ENCODE data around the gene LEMD3. TPM values are rescaled to one million over a fixed set of nuclear protein-coding genes. Genes with fewer than 3 reads are reported as not detected.
A peak's percentile ranks its signal among the peaks of the same experiment; 100 is the strongest.

The LEMD3 gene
- total RNA-seq, 1 experiment from 2014 or later = 64.2 TPM

DNA sequence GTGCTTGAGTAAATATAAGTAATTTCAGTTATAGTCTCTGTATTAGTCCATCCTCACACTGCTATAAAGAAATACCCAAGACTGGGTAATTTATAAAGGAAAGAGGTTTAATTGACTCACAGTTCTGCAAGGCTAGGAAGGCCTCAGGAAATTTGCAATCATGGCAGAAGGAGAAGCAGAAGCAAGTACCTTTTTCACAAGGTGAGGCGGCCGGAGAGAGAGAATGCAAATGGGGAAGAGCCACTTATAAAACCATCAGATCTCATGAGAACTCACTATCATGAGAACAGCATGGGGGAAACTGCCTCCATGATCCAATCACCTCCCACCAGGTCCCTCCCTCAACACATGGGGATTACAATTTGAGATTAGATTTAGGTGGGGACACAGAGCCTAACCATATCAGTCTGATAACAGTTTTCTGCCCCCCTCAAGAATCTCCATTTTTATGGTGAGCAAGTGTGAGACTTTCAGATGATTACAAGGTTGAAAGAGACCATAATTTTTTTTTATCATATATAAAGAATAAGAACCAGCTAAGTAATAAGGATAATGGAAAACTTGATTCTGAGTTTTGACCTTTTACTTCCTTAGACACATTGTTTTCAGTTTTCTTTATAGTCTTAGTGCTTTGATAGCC lies 35.6 kb downstream of the LEMD3 start:
- DNase-seq (ENCODE audit: low spot score) = no peak

GRCh38 chr12:65205886-65206285 lies 36.5 kb downstream of the LEMD3 start:
- DNase-seq (ENCODE audit: low spot score) = no peak

GRCh38 chr12:65208125-65208524 lies 38.7 kb downstream of the LEMD3 start:
- DNase-seq (ENCODE audit: low spot score) = no peak

DNA sequence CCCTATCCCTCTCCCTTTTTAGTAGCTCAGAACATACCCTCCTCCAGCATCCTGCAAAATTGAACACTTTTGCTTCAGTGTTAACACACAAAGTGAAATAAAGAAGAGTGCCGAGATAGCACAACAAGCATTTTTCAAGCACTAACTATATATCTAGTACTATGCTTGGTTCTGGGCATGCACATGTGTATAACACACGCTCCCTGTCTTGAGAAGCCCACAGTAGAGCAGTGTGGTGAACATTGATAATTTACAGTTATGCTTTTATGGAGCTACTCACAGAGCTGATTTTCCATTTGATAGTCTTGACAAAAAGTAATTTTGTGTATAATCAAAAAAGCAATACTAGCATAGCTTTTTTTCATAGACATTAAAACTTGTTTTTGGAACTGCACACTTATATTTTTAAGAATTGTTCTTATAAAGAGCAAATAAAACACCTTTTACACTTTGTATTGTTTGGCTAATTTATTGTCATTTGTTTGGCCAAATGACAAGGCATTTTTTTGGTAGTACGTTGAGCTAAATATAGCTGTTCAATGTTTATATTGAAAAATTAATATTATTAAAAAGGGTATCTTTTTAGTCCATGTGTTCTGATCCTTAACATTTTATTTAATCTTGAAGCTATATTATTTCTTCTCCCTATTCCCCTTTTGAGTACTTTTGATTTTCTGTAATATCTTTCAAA lies 39.7 kb downstream of the LEMD3 start:
- DNase-seq (ENCODE audit: low spot score) = no peak

DNA sequence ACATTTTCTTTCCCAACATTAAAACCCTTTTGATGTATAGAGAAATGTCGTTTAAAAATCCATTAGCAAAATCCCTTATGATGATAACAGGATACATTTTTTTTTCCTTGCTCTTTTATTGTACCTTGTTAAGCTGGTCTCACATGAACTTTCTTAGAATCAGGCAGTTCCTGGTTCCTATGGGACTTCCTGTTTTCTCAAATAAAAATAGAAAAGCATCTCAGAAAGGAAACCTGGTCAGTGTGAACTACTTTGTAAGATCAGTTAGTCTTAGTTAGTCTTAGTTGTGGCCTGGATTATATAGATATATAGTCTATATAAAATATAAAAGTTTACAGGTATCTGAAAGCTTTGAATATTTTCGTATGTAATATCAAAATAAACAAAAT lies 40.3 kb downstream of the LEMD3 start:
- no peak for DNase-seq (ENCODE audit: low spot score)

DNA sequence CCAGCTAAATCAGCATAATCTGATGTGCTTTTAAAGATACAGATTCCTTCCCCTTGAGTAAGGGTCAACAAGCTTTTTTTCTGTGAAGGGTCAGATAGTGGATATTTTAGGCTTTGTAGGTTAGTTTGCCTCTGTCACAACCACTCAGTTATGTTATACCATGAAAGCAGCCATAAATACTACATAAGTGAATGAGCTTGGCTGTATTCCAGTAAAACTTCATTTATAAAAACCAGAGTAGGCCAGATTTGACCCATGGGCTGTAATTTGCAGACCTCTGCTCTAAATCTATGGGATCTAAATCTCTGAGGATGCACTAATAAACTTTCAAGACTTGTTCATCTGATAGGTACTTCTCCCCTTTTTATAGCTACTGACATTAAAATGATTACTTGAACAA lies 47.7 kb downstream of the LEMD3 start:
- no peak for DNase-seq (ENCODE audit: low spot score)

- DNase-seq (ENCODE audit: low spot score) = no peak
Observed at GRCh38 chr12:65220761-65221160, 51.4 kb downstream of the LEMD3 start.

DNA sequence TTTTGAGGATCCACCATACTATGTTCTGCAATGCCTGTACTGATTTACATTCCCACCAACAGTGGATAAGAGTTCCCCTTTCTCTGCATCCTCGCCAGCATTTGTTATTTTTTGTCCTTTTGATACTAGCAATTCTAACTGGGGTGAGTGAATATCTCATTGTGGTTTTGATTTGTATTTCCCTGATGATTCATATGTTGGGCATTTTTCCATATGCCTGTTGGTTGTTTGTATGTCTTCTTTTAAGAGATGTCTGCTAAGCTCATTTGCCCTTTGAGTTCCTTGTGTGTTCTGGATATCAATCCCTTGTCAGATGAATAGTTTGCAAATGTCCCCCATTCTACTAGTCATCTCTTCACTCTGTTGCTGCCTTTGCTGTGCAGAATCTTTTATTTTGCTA lies 60.1 kb downstream of the LEMD3 start:
- peak; percentile 25 for DNase-seq (ENCODE audit: low spot score)

DNA sequence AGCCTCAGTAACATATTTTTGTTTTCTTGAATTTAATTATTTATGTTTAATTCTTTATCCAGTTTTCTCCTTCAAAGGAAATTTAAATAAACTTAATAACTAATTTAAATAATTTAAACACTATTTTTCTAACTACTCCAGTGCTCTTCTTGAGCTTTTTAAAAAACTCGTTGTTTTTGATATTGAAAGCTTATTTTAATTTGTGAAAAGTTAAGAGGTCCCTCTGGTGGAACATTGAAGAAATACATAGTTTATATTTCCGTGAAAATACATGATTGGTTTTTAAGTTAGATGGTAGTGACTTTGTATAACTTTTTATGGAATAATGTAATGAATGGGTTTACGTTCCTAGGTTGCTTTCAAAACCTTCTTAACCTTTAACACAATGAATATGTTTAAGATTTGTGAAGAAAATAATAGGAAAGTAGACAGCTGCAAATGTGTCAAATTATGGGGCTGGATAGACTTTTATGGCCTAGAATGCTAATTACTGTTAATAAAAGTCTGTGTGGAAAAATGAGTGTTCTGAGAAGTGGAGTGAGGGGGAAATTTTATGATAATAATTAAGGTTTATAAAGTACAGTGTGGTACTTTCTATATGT lies 63.2 kb downstream of the LEMD3 start:
- peak; percentile 49 for DNase-seq (ENCODE audit: low spot score)

- no peak for DNase-seq (ENCODE audit: low spot score)
Observed at GRCh38 chr12:65237153-65237552, 67.8 kb downstream of the LEMD3 start.

DNA sequence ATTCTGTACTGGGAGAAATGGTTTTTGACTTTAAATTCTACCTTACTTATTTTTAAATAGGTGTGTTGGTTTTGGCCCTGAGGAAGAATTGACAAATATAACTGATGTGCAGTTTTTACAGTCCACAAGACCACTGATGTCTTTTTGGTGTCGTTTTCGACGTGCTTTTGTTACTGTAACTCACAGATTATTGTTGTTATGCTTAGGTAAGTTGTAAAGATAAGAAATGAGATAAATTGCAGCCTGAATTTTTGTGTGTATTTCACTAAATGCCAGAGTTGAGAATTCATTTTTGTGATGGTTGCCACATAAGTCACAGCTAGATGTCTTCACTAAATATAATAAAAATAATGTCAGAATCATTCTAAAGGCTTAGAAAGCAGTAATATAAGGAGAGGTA lies 69.2 kb downstream of the LEMD3 start:
- DNase-seq (ENCODE audit: low spot score) = no peak

DNA sequence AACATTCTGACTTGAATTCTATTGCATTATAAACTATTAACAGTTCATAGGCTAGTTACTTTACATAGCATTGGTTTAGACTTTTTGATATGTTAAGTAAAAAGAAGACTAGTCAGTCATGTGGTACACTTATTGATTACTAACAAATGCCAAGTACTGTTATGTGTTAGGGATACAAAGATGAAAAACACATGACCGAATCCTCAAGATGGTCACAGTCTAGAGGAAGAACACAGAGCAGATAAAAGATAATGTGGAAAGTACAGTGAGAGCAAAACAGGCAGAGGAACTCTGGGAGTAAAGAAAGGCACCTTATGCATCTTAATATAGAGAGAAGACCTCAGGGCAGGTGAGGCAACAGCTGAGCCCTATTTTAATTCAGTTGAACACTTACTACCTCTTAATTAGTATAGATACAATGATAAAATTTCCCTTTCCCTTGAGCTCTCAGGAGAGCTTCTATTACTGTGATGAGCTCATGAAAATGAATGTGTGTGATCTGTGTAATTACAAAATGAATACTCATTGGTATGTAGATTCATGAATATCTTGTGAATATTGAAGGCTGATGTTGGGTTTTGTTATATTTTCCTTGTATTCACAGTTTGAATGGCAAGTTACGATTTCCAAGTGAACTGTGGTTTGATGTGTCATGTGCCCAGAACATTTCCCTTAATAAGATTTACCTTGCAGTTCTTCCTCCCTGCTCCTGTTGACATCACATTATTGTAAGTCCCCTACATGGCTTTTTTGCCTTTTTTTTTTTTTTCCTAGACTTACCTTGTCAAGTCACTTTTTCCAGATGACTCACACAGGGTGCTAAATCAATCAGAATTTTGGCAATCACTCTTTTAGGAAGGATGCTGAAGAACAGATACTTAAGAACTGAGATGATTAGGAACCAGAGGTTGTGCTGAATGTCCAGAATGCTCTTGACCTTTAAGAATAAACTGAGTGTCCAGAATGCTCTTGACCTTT lies 79.6 kb downstream of the LEMD3 start:
- DNase-seq (ENCODE audit: low spot score) = no peak

GRCh38 chr12:65252515-65252914 lies 83.1 kb downstream of the LEMD3 start:
- no peak for DNase-seq (ENCODE audit: low spot score)

GRCh38 chr12:65257986-65258385 lies 88.6 kb downstream of the LEMD3 start:
- DNase-seq (ENCODE audit: low spot score) = no peak

DNA sequence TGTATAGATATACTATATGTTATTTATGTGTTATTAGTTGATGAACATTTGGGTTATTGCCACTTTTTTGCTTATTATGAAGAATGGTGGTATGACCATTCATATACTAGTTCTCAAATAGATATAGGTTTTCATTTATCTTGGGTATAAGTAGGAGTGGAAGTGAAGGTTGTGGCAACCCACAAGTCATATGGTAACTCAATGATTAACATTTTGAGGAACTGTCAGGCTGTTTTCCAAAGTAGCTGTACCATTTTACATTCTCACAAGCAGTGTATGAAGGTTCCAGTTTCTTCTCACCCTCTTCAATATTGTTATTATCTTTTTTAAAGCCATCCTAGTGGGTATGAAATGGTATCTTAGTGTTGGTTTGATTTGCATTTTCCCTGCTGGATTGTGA lies 90.1 kb downstream of the LEMD3 start:
- DNase-seq (ENCODE audit: low spot score) = no peak

DNA sequence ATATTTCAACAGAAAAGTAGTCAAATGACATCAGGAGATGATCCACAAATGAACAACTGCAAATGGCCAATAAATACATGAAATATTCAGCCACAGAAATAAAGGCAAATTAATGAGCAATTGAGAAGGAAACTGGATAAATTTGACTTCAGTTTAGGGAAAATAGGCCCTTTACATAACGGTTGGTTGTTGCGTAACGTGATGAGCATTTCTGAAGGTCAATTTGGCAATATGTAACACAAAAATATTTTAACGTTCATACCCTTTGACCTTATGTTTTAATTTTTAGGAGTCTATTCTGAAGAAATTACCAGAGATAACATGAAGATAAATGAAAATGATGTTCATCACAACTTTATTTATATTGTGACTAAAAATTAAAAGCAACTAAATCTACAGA lies 94.4 kb downstream of the LEMD3 start:
- DNase-seq (ENCODE audit: low spot score) = no peak

DNA sequence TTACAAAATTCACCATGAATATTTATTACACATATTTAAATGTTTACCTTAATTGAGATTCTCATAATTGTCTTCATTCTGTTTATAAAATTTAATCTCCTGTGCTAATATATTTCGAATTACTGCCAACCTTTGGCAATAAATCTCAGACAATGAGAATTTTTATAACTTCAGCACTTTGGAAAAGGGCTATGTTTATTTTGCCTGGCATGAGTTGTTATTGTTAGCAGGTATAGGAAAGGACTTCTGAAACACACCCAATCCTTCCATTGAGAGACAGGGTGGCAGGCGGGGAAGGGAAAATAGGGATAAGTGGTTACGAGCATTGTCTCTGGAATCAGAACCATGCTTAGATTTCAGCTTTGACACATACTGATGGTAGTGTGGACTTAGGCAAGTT lies 97.0 kb downstream of the LEMD3 start:
- no peak for DNase-seq (ENCODE audit: low spot score)

DNA sequence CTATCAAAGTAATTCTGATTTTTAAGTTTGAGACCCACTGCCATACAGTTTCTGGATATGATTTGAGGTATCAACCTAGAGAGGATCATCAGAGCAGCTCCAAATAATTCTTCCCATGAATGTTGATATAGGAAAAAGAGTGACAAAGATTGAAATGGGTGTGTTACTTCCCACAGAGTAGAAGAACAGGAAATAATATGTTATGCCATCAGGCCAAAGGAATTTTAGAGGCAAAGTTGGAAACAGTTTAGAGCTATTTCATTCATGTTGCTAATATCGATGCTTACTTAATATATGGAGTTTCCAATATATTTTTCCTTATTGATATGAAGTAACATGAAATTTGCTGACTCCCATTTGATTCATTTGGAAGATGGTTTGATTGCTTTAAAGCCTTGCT lies 100.2 kb downstream of the LEMD3 start:
- DNase-seq (ENCODE audit: low spot score) = no peak

DNA sequence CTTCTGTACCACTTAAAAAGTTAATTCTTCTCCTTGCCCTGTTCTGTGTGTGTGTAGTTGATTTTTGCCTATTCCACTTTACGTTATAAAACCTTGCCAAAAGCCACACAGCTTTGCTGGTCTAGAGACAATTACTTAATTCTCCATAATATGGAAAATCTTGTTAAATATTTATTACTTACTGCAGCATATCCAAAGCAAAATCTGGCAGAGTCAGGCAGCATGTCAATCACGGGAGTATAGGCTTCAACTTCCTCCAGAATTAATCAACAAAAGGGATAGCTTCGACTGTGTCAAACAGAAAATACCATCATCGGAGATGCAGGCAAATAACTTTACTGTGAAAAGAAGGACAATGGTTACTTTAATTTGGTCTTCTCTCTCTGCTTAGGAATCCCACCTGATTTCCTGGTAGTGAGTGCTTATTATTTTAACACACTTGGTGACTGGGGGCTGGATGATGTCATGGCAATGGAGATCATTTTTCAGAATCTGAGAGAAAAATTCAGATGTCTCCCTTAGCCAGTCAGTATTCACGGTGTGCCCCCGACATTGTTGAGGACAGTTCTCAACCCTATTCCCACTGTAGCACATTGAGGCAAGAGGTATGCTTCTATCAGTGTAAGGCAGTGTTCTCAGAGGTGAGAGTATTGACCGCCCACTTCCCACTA lies 105.4 kb downstream of the LEMD3 start:
- DNase-seq (ENCODE audit: low spot score) = no peak

- no peak for DNase-seq (ENCODE audit: low spot score)
Observed at GRCh38 chr12:65275627-65276026, 106.2 kb downstream of the LEMD3 start.

DNA sequence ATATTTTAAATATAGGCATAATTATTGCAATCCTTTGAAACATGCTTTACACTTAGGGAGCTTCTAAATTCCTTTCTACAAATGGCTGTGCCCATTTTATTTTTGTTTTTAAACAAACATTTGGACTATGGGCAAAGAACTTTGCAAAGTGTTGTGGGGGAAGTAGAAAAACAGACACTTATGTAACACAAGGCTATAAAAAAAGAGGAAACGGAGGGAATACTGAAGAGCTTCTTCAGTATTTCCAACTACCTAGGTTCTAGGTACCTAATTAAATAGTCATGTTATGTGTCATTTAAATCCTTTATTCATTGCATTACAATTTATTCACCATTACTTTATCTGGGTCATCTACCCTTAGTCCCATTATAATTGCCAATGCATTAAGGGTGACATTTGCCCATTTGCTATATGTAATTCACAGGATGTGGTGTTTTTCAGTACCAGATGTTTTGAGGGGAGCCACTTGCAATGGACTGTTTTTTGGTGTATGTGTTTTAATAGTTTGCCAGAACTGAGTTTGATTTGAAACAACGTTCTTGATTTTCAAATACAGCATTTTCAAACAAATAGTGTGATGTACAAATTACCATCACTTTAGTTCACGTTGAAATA lies 107.6 kb downstream of the LEMD3 start:
- DNase-seq (ENCODE audit: low spot score) = no peak

Data from HT-29 (cell line).